HG03521 (cell line): ENCODE measurements around the gene ADGRD1.
"Not testable (repeated sequence)": the region's sequence is repeated elsewhere in the genome, so short reads cannot be mapped to it uniquely, and the experiment has no call there.

Experiments used
- ATAC-seq: cut with Tn5 transposase; IDR thresholded peaks from one replicate; pipeline ENCODE4 v1.9.1; 2021; ENCODE audit warnings: mild to moderate bottlenecking, moderate library complexity; ENCODE audit not compliant: unreplicated experiment

The ADGRD1 gene

DNA sequence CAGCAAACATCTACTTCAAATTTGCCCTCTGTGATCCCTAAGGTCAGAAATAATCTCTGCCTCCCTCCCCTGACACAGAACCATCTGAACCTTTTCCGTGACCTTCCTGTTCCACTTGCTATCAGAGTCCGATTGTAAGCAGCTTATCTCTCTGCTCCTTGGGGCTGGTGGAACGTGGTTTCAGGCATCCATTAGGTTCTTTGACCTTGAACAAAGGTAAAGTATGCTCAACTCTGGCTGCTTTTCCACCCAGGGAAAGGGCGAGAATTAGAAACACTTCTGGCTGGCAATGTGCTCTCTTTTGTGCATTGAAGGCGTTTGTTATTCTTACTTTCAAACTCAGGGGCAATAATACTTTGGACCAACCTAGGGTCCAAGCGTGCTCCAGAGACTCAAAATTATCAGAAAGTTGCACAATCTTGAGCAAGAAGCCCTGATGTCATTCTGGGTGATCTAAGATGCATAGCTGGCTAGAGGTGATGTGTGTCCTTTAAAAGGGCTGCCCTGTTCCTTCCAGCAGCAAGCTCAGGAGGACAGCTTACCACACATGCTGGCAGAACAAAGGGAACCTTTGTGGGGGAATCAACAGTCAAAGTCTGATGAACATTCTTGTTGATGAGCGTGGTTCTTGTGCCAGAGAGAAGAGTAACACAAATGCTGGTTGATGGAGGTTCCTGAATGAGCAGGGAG is 29.8 kb downstream of the ADGRD1 start:
- no peak for ATAC-seq

DNA sequence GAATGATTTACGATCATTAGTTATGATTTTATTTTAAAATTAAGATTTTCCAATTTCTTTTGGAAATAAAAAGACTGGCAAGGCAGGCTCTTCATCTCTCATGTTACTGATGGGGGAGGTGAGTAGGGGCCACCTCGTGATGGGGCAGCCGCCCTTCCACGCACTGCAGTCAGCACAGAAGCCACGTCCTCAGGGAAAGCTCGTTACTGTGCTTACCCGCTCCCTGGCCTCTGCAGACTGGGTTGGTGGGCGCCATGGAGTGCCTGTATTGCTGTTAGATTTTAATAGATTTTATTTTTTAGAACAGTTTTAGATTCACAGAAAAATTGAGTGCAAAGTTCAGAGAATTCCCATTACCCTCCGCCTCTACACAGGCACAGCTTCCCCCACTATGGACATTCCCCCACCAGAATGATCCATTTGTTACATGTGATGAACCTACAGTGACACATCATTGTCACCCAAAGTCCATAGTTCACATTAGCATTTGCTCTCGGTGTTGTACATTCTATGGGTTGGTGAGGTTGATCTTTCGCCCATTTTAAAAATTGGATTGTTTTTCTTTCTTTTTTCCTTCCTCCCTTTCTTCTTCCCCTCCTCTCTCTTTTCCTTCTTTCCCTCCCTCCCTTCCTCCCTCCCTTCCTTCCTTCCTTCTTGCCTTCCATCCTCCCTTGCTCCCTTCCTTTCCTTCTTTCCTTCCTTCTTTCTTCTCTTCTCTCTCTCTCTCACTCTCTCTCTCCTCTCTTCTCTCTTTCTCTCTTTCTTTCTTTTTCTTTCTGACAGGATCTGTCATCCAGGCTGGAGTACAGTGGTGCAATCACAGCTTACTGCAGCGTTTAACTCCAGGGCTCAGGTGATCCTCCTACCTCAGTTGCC is 30.7 kb downstream of the ADGRD1 start:
- ATAC-seq: no peak

GRCh38 chr12:130987151-130987931 is 33.6 kb downstream of the ADGRD1 start:
- no peak for ATAC-seq

GRCh38 chr12:130988261-130988660 is 34.6 kb downstream of the ADGRD1 start:
- ATAC-seq: no peak

DNA sequence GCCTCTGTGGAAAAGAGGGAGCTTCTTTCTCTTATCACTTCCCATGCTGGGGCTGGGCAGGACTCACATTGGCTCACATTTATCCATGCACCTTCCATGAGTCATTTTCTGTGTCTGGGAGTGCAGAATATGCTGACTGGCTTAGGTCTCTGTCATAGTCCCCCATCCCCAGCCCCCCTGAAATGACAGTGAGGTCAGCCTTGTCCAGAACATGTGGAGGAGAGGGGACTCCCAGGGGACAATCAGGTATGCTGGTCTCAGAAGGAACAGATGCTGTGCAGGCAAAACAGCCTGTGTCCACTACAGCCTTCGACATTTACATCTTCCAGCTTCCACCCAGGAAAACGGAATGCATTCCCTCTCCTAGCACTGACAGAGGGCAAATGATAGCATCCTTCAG is 35.0 kb downstream of the ADGRD1 start:
- ATAC-seq: no peak

DNA sequence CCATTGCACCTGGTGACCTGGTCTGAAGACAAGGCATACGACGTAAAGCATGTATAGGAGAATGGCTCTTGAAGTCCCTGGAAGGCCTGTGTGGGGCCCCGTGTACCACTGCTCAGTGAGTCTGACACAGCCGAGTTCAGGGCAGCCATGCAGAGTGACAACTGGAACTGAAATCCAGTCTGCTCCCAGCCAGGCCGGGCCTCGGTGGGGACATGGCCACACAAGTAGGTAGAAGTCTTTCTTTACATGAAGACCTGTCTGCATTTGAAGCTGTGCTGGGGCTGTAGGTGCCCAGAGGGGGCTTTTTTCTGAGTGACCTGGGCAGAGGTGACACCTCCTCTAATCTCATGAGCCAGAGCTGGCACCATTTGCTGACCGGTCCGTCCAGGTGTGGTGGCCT is 35.7 kb downstream of the ADGRD1 start:
- no peak for ATAC-seq

GRCh38 chr12:130990034-130990433 is 36.3 kb downstream of the ADGRD1 start:
- ATAC-seq: no peak

DNA sequence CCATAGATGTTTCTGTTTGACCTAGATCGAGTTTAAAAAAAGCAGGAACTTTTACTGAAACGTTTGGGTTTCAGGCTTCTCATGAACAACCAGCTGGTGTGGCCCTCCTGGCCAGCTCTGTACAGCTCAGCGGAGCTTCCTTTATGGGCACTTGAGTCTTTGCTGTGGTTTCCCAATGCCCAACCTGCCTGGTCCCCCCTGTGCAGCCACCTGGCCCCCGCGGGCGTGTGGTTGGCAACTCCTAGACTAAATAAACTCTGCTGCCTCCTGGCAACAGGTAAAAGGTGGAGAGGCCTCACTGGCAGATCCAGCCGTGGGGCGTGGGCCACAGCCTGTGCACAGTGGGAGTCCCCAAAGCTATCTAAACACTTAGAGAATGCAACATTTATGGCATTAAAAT is 38.7 kb downstream of the ADGRD1 start:
- ATAC-seq: no peak

- ATAC-seq: no peak
These were observed 39.4 kb downstream of the ADGRD1 start for GRCh38 chr12:130992979-130993538.

GRCh38 chr12:130993759-130994670 is 40.3 kb downstream of the ADGRD1 start:
- no peak for ATAC-seq

- ATAC-seq: no peak
These were observed 41.2 kb downstream of the ADGRD1 start for GRCh38 chr12:130994821-130995375.

DNA sequence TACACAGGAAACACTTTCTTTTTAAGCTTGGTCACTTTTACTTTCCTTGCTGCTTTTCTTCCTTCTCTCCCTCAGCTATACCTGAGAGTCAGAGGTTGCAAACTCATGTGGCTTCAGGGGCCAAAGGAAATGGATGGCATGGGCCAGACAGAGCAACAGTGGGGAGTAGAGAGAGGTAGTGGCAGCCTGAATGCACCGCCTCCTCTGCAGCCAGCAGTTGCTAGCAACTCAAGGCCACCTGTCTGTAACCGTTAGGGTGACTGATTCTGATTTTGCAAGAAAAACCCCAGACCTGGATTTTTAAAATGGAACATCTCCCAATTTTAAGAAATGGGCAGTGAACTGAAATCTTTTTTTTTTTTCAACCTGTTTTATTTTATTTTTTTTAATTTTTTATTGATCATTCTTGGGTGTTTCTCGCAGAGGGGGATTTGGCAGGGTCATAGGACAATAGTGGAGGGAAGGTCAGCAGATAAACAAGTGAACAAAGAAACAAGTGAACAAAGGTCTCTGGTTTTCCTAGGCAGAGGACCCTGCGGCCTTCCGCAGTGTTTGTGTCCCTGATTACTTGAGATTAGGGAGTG is 41.8 kb downstream of the ADGRD1 start:
- ATAC-seq: not testable (repeated sequence)

DNA sequence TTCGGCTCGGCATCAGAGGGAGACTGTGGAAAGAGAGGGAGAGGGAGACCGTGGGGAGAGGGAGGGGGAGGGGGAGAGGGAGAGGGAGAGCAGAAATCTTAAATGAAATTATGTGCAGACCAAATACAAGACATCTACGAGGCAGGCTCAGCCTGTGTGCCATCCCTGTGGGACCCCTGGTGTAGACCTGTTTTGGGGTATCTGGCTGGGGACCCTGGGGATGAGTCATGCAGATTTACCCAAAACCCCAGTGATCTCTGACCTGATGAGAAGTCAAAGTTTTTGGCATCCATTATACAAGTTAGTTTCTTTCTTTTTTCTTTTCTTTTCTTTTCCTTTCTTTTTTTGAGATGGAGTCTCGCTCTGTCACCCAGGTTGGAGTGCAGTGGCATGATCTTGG is 44.4 kb downstream of the ADGRD1 start:
- ATAC-seq: no peak

GRCh38 chr12:131000000-131000486 is 46.3 kb downstream of the ADGRD1 start:
- no peak for ATAC-seq

DNA sequence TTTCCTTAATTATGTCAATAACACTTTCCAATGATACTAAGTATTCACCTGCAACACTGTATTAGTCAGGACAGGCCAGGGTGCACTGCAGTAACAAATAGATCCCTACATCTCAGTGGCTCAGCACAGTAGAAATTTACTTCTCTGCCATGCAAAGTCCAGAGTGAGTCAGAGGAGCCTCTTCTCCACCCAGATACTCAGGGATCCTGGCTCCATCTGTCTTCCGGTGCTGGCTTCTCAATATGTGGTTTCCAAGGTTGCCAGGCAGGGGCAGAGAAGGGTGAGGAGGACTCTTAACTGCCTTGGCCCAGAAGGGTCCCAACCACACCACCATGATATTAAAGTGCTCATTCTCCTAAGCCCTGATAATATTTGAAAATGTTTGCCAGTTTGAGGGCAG is 47.8 kb downstream of the ADGRD1 start:
- no peak for ATAC-seq

DNA sequence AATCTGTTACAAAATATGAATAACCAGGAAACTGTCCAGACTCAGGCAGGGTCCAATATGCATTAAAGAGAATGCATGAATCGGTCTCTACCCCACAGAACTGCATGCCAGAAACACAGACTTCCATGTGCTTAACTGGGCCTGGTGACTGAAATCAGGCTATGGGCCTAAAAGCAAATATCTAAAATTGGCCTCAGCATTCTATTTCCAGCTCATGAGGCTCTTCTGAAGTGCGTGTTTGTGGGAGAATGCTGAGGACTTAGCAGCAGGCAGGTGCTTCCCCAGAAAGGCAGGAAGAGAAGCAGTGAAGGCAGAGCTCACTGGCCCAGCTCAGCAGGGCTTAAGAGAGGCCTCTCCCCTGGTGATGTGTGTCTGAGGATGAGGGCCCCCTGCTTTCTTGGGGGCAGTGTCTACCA is 48.5 kb downstream of the ADGRD1 start:
- no peak for ATAC-seq

DNA sequence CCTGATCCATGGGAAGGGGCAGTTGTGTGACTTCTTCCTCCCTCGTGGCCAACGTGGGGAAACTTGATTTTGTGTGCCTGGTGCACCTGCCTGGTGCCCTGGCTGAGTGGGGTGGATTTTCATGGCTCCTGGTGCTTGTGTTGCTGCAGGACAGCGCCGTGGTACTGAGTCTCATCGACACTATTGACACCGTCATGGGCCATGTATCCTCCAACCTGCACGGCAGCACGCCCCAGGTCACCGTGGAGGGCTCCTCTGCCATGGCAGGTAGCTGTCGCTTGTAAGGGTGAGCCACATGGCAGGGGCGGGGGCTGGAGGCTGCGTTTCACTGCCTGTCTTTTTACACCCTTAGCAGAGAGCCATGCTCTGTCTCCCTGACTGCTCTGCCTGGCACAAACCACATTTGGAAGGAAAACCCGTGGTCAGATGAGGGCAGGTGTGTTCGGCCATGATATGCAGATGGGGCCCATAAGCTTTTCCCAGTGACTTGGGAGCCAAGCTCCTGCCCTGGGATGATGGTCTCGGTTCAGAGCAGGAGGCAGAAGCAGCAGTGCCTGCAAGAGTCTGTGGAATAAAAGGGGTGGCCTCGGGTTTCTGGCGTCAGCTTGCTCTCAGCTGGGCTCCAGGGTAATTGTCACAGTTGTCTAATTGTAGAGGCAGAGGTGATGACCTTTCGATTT is 49.5 kb downstream of the ADGRD1 start:
- ATAC-seq: no peak

DNA sequence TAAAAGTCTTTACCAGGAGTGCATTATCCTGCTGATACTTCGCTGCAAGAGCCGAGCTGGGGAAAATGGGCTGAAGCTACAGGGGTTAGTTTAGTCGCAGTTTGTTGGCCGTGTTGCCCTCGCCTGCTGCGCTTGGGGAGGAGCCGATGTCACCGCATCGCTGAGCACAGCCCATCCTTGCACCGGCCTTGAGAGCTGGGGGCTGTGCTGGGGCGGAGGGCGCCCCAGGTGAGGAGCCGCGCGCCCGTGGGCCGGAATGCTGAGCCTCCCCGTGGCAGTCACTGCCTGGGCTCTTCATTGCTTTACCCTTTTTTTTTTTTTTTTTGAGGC is 50.0 kb downstream of the ADGRD1 start:
- no peak for ATAC-seq

- no peak for ATAC-seq
These were observed 50.5 kb downstream of the ADGRD1 start for GRCh38 chr12:131004166-131004565.
